ENCODE measurements around the gene LRRC3B. TPM values are rescaled to one million over a fixed set of nuclear protein-coding genes. Genes with fewer than 3 reads are reported as not detected.
"Not testable (repeated sequence)": the region's sequence is repeated elsewhere in the genome, so short reads cannot be mapped to it uniquely, and the experiment has no call there.

Gene LRRC3B
- total and polyA plus RNA-seq, 4 donors: 0.08 to 0.19 TPM; not detected in 2

- Histone ChIP-seq H3K36me3 (ENCODE audit: control insufficient read depth in 4 of 4, insufficient read depth in 3 of 4, low read depth in 1 of 4, low read length in 3 of 4) (no peaks in the 10 kb centered on the region), H3K4me3 (ENCODE audit: low read depth in 1 of 3, low read length in 3 of 3) (no peak overlapping the region), H3K9ac (ENCODE audit: low read depth in 1 of 2, low read length in 2 of 2) (no peak overlapping the region), H3K27me3 (ENCODE audit: control insufficient read depth in 4 of 4, insufficient read depth in 4 of 4, low read length in 3 of 4) (no peaks in the 10 kb centered on the region), H3K4me1 (ENCODE audit: control insufficient read depth in 4 of 4, insufficient read depth in 4 of 4, low read length in 3 of 4) (peaks cover 0 to 1% (median 0%) of the 10 kb centered on the region in 4 donors), H3K9me3 (ENCODE audit: control insufficient read depth in 4 of 4, low read length in 3 of 4) (no peaks in the 10 kb centered on the region), H3K27ac (ENCODE audit: low read depth in 1 of 2, low read length in 2 of 2) (no peak overlapping the region)
- TF ChIP-seq ZBTB33 (IDR thresholded peaks at IDR 0.05) (no peak), SP1 (IDR thresholded peaks at IDR 0.05) (no peak), HNF4A (conservative IDR thresholded peaks at IDR 0.05) (no peak), YY1 (IDR thresholded peaks at IDR 0.05) (no peak), FOXA1 (IDR thresholded peaks at IDR 0.05) (no peak), MAX (IDR thresholded peaks at IDR 0.05) (no peak), CTCF (IDR thresholded peaks at IDR 0.05; ENCODE audit: low read depth, low read length, missing input control) (no peak), NR2F2 (IDR thresholded peaks at IDR 0.05) (no peak), GABPA (IDR thresholded peaks at IDR 0.05 in 1 of 2, conservative IDR thresholded peaks at IDR 0.05 in 1 of 2) (no peak), EGR1 (IDR thresholded peaks at IDR 0.05; ENCODE audit: low read depth in 2 of 2) (no peak)
- DNase-seq (ENCODE audit: low spot score): no peak
- 54% methylated on average over 3 of the region's 3 CpGs for WGBS
Measured at GRCh38 chr3:26596335-26596734, 26.2 kb upstream of the LRRC3B start.

- 62% methylated on average over 1 of the region's 1 CpG for WGBS
Measured at GRCh38 chr3:26603311-26603710, 19.3 kb upstream of the LRRC3B start.

GRCh38 chr3:26603771-26604170, 18.8 kb upstream of the LRRC3B start:
- H3K27me3 ChIP-seq (ENCODE audit: control insufficient read depth in 4 of 4, insufficient read depth in 4 of 4, low read length in 3 of 4); H3K36me3 ChIP-seq (ENCODE audit: control insufficient read depth in 4 of 4, insufficient read depth in 3 of 4, low read depth in 1 of 4, low read length in 3 of 4); DNase-seq (ENCODE audit: low spot score); H3K4me1 ChIP-seq (ENCODE audit: control insufficient read depth in 4 of 4, insufficient read depth in 4 of 4, low read length in 3 of 4); H3K9ac ChIP-seq (ENCODE audit: low read depth in 1 of 2, low read length in 2 of 2); H3K27ac ChIP-seq (ENCODE audit: low read depth in 1 of 2, low read length in 2 of 2); H3K4me3 ChIP-seq (ENCODE audit: low read depth in 1 of 3, low read length in 3 of 3); H3K9me3 ChIP-seq (ENCODE audit: control insufficient read depth in 4 of 4, low read length in 3 of 4): not testable (repeated sequence)
- WGBS: 34% methylated on average over 3 of the region's 3 CpGs

More at GRCh38 chr3:26603311-26603710, 19.3 kb upstream of the LRRC3B start:
- H3K27me3 ChIP-seq (ENCODE audit: control insufficient read depth in 4 of 4, insufficient read depth in 4 of 4, low read length in 3 of 4); H3K4me1 ChIP-seq (ENCODE audit: control insufficient read depth in 4 of 4, insufficient read depth in 4 of 4, low read length in 3 of 4); H3K4me3 ChIP-seq (ENCODE audit: low read depth in 1 of 3, low read length in 3 of 3); H3K36me3 ChIP-seq (ENCODE audit: control insufficient read depth in 4 of 4, insufficient read depth in 3 of 4, low read depth in 1 of 4, low read length in 3 of 4); H3K9ac ChIP-seq (ENCODE audit: low read depth in 1 of 2, low read length in 2 of 2); H3K27ac ChIP-seq (ENCODE audit: low read depth in 1 of 2, low read length in 2 of 2); H3K9me3 ChIP-seq (ENCODE audit: control insufficient read depth in 4 of 4, low read length in 3 of 4); DNase-seq (ENCODE audit: low spot score): not testable (repeated sequence)
